PC-9 (cell line): ENCODE measurements around the gene HPGD. TPM values are rescaled to one million over a fixed set of nuclear protein-coding genes. Genes with fewer than 3 reads are reported as not detected.

ENCODE experiments used
- BruUV-seq: library from RNA; stranded (reverse); fragments of 400-500 nt; replicated peaks from 2 replicates; lab custom pipeline; 2021; lab: Mats Ljungman, UMichigan
- CTCF ChIA-PET: fragments of 300-600 bp; sonication (Branson Sonifier 250); formaldehyde crosslinking; loops from one replicate; lab custom pipeline; 2022; ENCODE audit warnings: antibody characterized with exemption; lab: Charles Lee
- POLR2A ChIA-PET: fragments of 300-600 bp; sonication (Branson Sonifier 250); formaldehyde crosslinking; loops from one replicate; lab custom pipeline; 2022; ENCODE audit warnings: antibody characterized with exemption; ENCODE audit not compliant: unreplicated experiment; lab: Charles Lee
- DNase-seq, 2 experiments: peaks; one replicate each; pipeline versions ENCODE4 v3.0.0 to v3.0.0-alpha.2; 2015 to 2022; ENCODE audit warnings: mixed read lengths in 1 of 2
- H2AFZ ChIP-seq: fragments of 200-600 bp; sonication (generic); 2 replicates; pipeline ENCODE4 v1.8.1; 2017; ENCODE audit warnings: antibody characterized with exemption
- H3F3A ChIP-seq: fragments of 200-600 bp; sonication (generic); 2 replicates; pipeline ENCODE4 v1.8.1; 2017; ENCODE audit warnings: antibody characterized with exemption, mild to moderate bottlenecking, low read depth; ENCODE audit not compliant: insufficient read depth
- H3K27ac ChIP-seq: fragments of 200-600 bp; sonication (generic); 2 replicates; pipeline ENCODE4 v1.6.1; 2016; ENCODE audit warnings: mixed run types
- H3K27me3 ChIP-seq: fragments of 200-600 bp; sonication (generic); 2 replicates; pipeline ENCODE4 v1.6.1; 2016; ENCODE audit warnings: low read depth, mixed run types; ENCODE audit not compliant: insufficient read depth
- H3K36me3 ChIP-seq: fragments of 200-600 bp; sonication (generic); 2 replicates; pipeline ENCODE4 v1.6.1; 2016; ENCODE audit warnings: low read depth, mixed run types
- H3K4me1 ChIP-seq: fragments of 200-600 bp; sonication (generic); replicated peaks from 2 replicates; pipeline ENCODE4 v1.6.1; 2016; ENCODE audit warnings: mixed run types; ENCODE audit not compliant: insufficient read depth
- H3K4me2 ChIP-seq: fragments of 200-600 bp; sonication (generic); 2 replicates; pipeline ENCODE4 v1.6.1; 2017; ENCODE audit warnings: mixed run types
- H3K4me3 ChIP-seq: fragments of 200-600 bp; sonication (generic); 2 replicates; pipeline ENCODE4 v1.6.1; 2016; ENCODE audit warnings: mixed run types
- H3K79me2 ChIP-seq: fragments of 200-600 bp; sonication (generic); 2 replicates; pipeline ENCODE4 v1.6.1; 2017; ENCODE audit warnings: low read depth, mixed run types
- H3K9me2 ChIP-seq: fragments of 200-600 bp; sonication (generic); 2 replicates; pipeline ENCODE4 v1.8.1; 2017; ENCODE audit warnings: mild to moderate bottlenecking; ENCODE audit not compliant: insufficient read depth
- H3K9me3 ChIP-seq: fragments of 200-600 bp; sonication (generic); 2 replicates; pipeline ENCODE4 v1.8.1; 2016; ENCODE audit warnings: low read depth; ENCODE audit not compliant: insufficient read depth
- H4K20me1 ChIP-seq: fragments of 200-600 bp; sonication (generic); 2 replicates; pipeline ENCODE4 v1.8.1; 2017; ENCODE audit not compliant: insufficient read depth
- CTCF ChIP-seq: fragments of 200-600 bp; sonication (generic); conservative IDR thresholded peaks from 2 replicates; pipeline ENCODE4 v1.6.1; 2017; ENCODE audit warnings: mixed run types, antibody characterized with exemption, mild to moderate bottlenecking, moderate library complexity
- EZH2 ChIP-seq: fragments of 200-600 bp; sonication (generic); IDR thresholded peaks from 2 replicates; pipeline ENCODE4 v1.8.0; 2017; ENCODE audit warnings: antibody characterized with exemption, low read depth
- intact Hi-C: fragments of 100-400 bp; cut with micrococcal nuclease; formaldehyde crosslinking; loops from one replicate; pipeline ENCODE4 v1.10.0; 2022; ENCODE audit not compliant: unreplicated experiment
- total RNA-seq: library from RNA; stranded (reverse); gene quantifications from 2 replicates; pipeline ENCODE4 v1.2.3, GENCODE V29; 2021

The HPGD gene
- total RNA-seq, 1 experiment from 2014 or later, result 0.96 TPM

GRCh38 chr4:174523025-174523693 is 871 bp upstream of the HPGD start:
- peak overlapping the region; percentile 82 for H3K4me2 ChIP-seq
- H3K36me3 ChIP-seq, result no peaks in the 10 kb centered on the region
- H3K9me3 ChIP-seq, result no peaks in the 10 kb centered on the region
- no TSS peak for BruUV-seq
- no peaks in the 10 kb centered on the region for H3F3A ChIP-seq
- H3K4me3 ChIP-seq, result peak overlapping the region; percentile 55; the same call in 1 of the 2 replicates
- H3K27ac ChIP-seq, result no peak overlapping the region
- ChIA-PET CTCF (no interaction called here), POLR2A (interaction anchor here (0.6 kb wide), 1 partner anchor 150 kb away, joined by 4 read pairs; no protein-coding TSS in a partner anchor)
- H3K4me1 ChIP-seq, result no peaks in the 10 kb centered on the region
- no peak for DNase-seq
- H2AFZ ChIP-seq, result peak overlapping the region; percentile 78
- H3K79me2 ChIP-seq, result no peaks in the 10 kb centered on the region
- no peaks in the 10 kb centered on the region for H4K20me1 ChIP-seq
- H3K9me2 ChIP-seq, result no peaks in the 10 kb centered on the region
- intact Hi-C loops, result loop anchor here (2.0 to 5.0 kb wide), 2 partner anchors 158 to 189 kb away; no protein-coding TSS in a partner anchor
- TF ChIP-seq EZH2 (no peak), CTCF (no peak)
- H3K27me3 ChIP-seq, result no peaks in the 10 kb centered on the region

GRCh38 chr4:174521800-174522182 is 497 bp downstream of the HPGD start:
- no peaks in the 10 kb centered on the region for H3K36me3 ChIP-seq
- peak overlapping the region; percentile 78 for H2AFZ ChIP-seq
- no peaks in the 10 kb centered on the region for H3K9me2 ChIP-seq
- peak overlapping the region; percentile 55; the same call in 1 of the 2 replicates for H3K4me3 ChIP-seq
- ChIA-PET CTCF (interaction anchor here (1.0 kb wide), 1 partner anchor 110 kb away, joined by 3 read pairs; no protein-coding TSS in a partner anchor), POLR2A (no interaction called here)
- no peaks in the 10 kb centered on the region for H4K20me1 ChIP-seq
- no peak for TF ChIP-seq CTCF
- no peak for TF ChIP-seq EZH2
- H3F3A ChIP-seq, result no peaks in the 10 kb centered on the region
- no TSS peak for BruUV-seq
- DNase-seq, result peak in 1 of 2 experiments; percentile 27
- H3K9me3 ChIP-seq, result no peaks in the 10 kb centered on the region
- no peak overlapping the region for H3K27ac ChIP-seq
- H3K79me2 ChIP-seq, result no peaks in the 10 kb centered on the region
- H3K4me2 ChIP-seq, result peak overlapping the region; percentile 82
- intact Hi-C loops, result loop anchor here (2.0 to 5.0 kb wide), 2 partner anchors 157 to 191 kb away; no protein-coding TSS in a partner anchor
- H3K27me3 ChIP-seq, result no peaks in the 10 kb centered on the region
- H3K4me1 ChIP-seq, result no peaks in the 10 kb centered on the region

GRCh38 chr4:174520660-174521059 is 1.6 kb downstream of the HPGD start:
- Histone ChIP-seq H3K27me3 (no peaks in the 10 kb centered on the region), H3K79me2 (no peaks in the 10 kb centered on the region), H4K20me1 (no peaks in the 10 kb centered on the region), H3K36me3 (no peaks in the 10 kb centered on the region), H3K4me1 (no peaks in the 10 kb centered on the region), H2AFZ (no peak overlapping the region), H3K4me2 (no peak overlapping the region), H3F3A (no peaks in the 10 kb centered on the region), H3K9me3 (no peaks in the 10 kb centered on the region), H3K27ac (no peak overlapping the region), H3K9me2 (no peaks in the 10 kb centered on the region), H3K4me3 (no peak overlapping the region)
- CTCF ChIA-PET, result no interaction called here
- POLR2A ChIA-PET, result no interaction called here
- no peak for DNase-seq
- TF ChIP-seq EZH2 (no peak), CTCF (no peak)
- no TSS peak for BruUV-seq
- intact Hi-C loops, result loop anchor here (5.0 kb wide), 1 partner anchor 192 kb away; no protein-coding TSS in a partner anchor
